ENCODE data around the gene BRD4.

BRD4 gene

GRCh38 chr19:15307169-15307568 is 25.2 kb downstream of the BRD4 start:
- no peak for DNase-seq

GRCh38 chr19:15305582-15306334 is 26.6 kb downstream of the BRD4 start:
- DNase-seq: no peak

- no peak for DNase-seq
Measured at GRCh38 chr19:15304140-15304705, 28.1 kb downstream of the BRD4 start.

- no peak for DNase-seq
Measured at GRCh38 chr19:15303105-15303780, 29.1 kb downstream of the BRD4 start.

GRCh38 chr19:15300533-15301197 is 31.7 kb downstream of the BRD4 start:
- DNase-seq: peak in 3 of 4 experiments; percentile 37 to 58 (median 47)

- DNase-seq: no peak
Measured at GRCh38 chr19:15299568-15300409, 32.5 kb downstream of the BRD4 start.

- no peak for DNase-seq
Measured at GRCh38 chr19:15298847-15299567, 33.3 kb downstream of the BRD4 start.

- peak in 3 of 4 experiments; percentile 36 to 44 (median 44) for DNase-seq
Measured at GRCh38 chr19:15297416-15298224, 34.7 kb downstream of the BRD4 start.

- DNase-seq: no peak
Measured at GRCh38 chr19:15296841-15297415, 35.4 kb downstream of the BRD4 start.

- DNase-seq: no peak
Measured at GRCh38 chr19:15296353-15296752, 36.0 kb downstream of the BRD4 start.

- DNase-seq: no peak
Measured at GRCh38 chr19:15294561-15294990, 37.8 kb downstream of the BRD4 start.

- no peak for DNase-seq
Measured at GRCh38 chr19:15293781-15294491, 38.4 kb downstream of the BRD4 start.

GRCh38 chr19:15292847-15293582 is 39.3 kb downstream of the BRD4 start:
- no peak for DNase-seq

- DNase-seq: no peak
Measured at GRCh38 chr19:15292140-15292539, 40.2 kb downstream of the BRD4 start.

GRCh38 chr19:15291548-15292021 is 40.8 kb downstream of the BRD4 start:
- no peak for DNase-seq

- DNase-seq: no peak
Measured at GRCh38 chr19:15291089-15291488, 41.2 kb downstream of the BRD4 start.

- no peak for DNase-seq
Measured at GRCh38 chr19:15290166-15290565, 42.2 kb downstream of the BRD4 start.

- no peak for DNase-seq
Measured at GRCh38 chr19:15289673-15290072, 42.7 kb downstream of the BRD4 start.

Measured in suppressor macrophage (primary cell).